GM23248 (cell line): ENCODE results near the gene LMF1. TPM values are rescaled to one million over a fixed set of nuclear protein-coding genes. Genes with fewer than 3 reads are reported as not detected.

Experiments
- DNase-seq: peaks from one replicate; pipeline ENCODE4 v3.0.0-alpha.2; 2015
- H2AFZ ChIP-seq: fragments of 200-600 bp; sonication (generic); 2 replicates; pipeline ENCODE4 v1.6.1; 2016; ENCODE audit warnings: antibody characterized with exemption
- H3F3A ChIP-seq: fragments of 200-600 bp; sonication (generic); 2 replicates; pipeline ENCODE4 v1.6.1; 2016; ENCODE audit warnings: mild to moderate bottlenecking, antibody characterized with exemption, mixed run types; ENCODE audit not compliant: insufficient read depth
- H3K27ac ChIP-seq: fragments of 200-600 bp; sonication (generic); 2 replicates; pipeline ENCODE4 v1.5.1; 2016; ENCODE audit warnings: mild to moderate bottlenecking
- H3K27me3 ChIP-seq: fragments of 200-600 bp; sonication (generic); replicated peaks from 2 replicates; pipeline ENCODE4 v1.6.1; 2016; ENCODE audit warnings: mild to moderate bottlenecking; ENCODE audit not compliant: insufficient read depth
- H3K36me3 ChIP-seq: fragments of 200-600 bp; sonication (generic); 2 replicates; pipeline ENCODE4 v1.6.1; 2016; ENCODE audit warnings: low read depth, mild to moderate bottlenecking
- H3K4me1 ChIP-seq: fragments of 200-600 bp; sonication (generic); 2 replicates; pipeline ENCODE4 v1.6.1; 2016; ENCODE audit warnings: mild to moderate bottlenecking; ENCODE audit not compliant: insufficient read depth
- H3K4me2 ChIP-seq: fragments of 200-600 bp; sonication (generic); one replicate; pipeline ENCODE4 v1.6.1; 2016; ENCODE audit warnings: mild to moderate bottlenecking; ENCODE audit not compliant: unreplicated experiment
- H3K4me3 ChIP-seq: fragments of 200-600 bp; sonication (generic); 2 replicates; pipeline ENCODE4 v1.5.1; 2016; ENCODE audit warnings: mild to moderate bottlenecking
- H3K79me2 ChIP-seq: fragments of 200-600 bp; sonication (generic); 2 replicates; pipeline ENCODE4 v1.6.1; 2016; ENCODE audit warnings: mild to moderate bottlenecking; ENCODE audit not compliant: insufficient read depth
- H3K9ac ChIP-seq: fragments of 200-600 bp; sonication (generic); 2 replicates; pipeline ENCODE4 v1.6.1; 2016; ENCODE audit warnings: mild to moderate bottlenecking
- H3K9me2 ChIP-seq: fragments of 200-600 bp; sonication (generic); 2 replicates; pipeline ENCODE4 v1.6.1; 2016; ENCODE audit warnings: mixed run types, mild to moderate bottlenecking, moderate library complexity; ENCODE audit not compliant: insufficient read depth
- H3K9me3 ChIP-seq: fragments of 200-600 bp; sonication (generic); one replicate; pipeline ENCODE4 v1.6.1; 2017; ENCODE audit warnings: low read depth
- H4K20me1 ChIP-seq: fragments of 200-600 bp; sonication (generic); 2 replicates; pipeline ENCODE4 v1.6.0; 2016; ENCODE audit not compliant: insufficient read depth
- EZH2 ChIP-seq: fragments of 200-600 bp; sonication (generic); IDR thresholded peaks from 2 replicates; pipeline ENCODE4 v1.6.1; 2018; ENCODE audit warnings: antibody characterized with exemption, mild to moderate bottlenecking; ENCODE audit not compliant: insufficient read depth, poor library complexity, severe bottlenecking
- EZH2phosphoT487 ChIP-seq: fragments of 200-600 bp; sonication (generic); IDR thresholded peaks from 2 replicates; pipeline ENCODE4 v1.6.1; 2018; ENCODE audit warnings: antibody characterized with exemption, moderate library complexity, mild to moderate bottlenecking, low read depth; ENCODE audit not compliant: insufficient read depth
- WGBS, 2 experiments: methylation state at CpG; one replicate each; pipeline ENCODE4 v1.1.6; 2015 to 2017; ENCODE audit warnings: low lambda C conversion rate in 2 of 2, low coverage in 1 of 2; ENCODE audit errors: missing lambda C conversion rate in 2 of 2; 5-methylcytosine and 5-hydroxymethylcytosine counted together
- in situ Hi-C: fragments of 300-500 bp; cut with MboI; formaldehyde crosslinking; loops from 2 replicates; pipeline ENCODE4 v1.15.0; 2020
- polyA plus RNA-seq: library from polyadenylated mRNA; unstranded; fragments of >200 nt; fragmentation: Nextera tagmentation; extraction: Ambion mirVana; gene quantifications from 2 replicates; pipeline ENCODE4 v1.2.1, GENCODE V29; 2016
- total RNA-seq: library from RNA; depleted of rRNA; stranded (reverse); fragments of >200 nt; shearing (Covaris generic); gene quantifications from 2 replicates; pipeline ENCODE4 v1.2.3, GENCODE V29; 2014

LMF1 gene
- total and polyA plus RNA-seq, 2 experiments from 2014 or later = 23.1 to 53.0 TPM

- H3K4me1 ChIP-seq = peaks cover 8% of the 10 kb centered on the region; the same call in 1 of the 2 replicates
- no peak overlapping the region for H3K9ac ChIP-seq
- H3K9me2 ChIP-seq = no peaks in the 10 kb centered on the region
- no peak overlapping the region for H3K4me3 ChIP-seq
- no peak overlapping the region for H3K4me2 ChIP-seq
- H3K27ac ChIP-seq = no peak overlapping the region
- no peaks in the 10 kb centered on the region for H4K20me1 ChIP-seq
- H3K79me2 ChIP-seq = no peaks in the 10 kb centered on the region
- H3F3A ChIP-seq = no peaks in the 10 kb centered on the region
- H3K36me3 ChIP-seq = no peaks in the 10 kb centered on the region
- H3K9me3 ChIP-seq = no peaks in the 10 kb centered on the region
- in situ Hi-C loops = no loop called here
- no peak overlapping the region for H2AFZ ChIP-seq
- H3K27me3 ChIP-seq = peaks cover 10% of the 10 kb centered on the region; the same call in 1 of the 2 replicates
- TF ChIP-seq EZH2 = no peak
- no peak for DNase-seq
- 46% methylated on average over 11 of the region's 11 CpGs for WGBS, 2 experiments
These were observed 34.5 kb upstream of the LMF1 start for GRCh38 chr16:1005286-1005685.

- no peak overlapping the region for H3K9ac ChIP-seq
- H3K79me2 ChIP-seq = no peaks in the 10 kb centered on the region
- peaks cover 18% of the 10 kb centered on the region for H3K27me3 ChIP-seq
- no peak overlapping the region for H2AFZ ChIP-seq
- no peaks in the 10 kb centered on the region for H3K9me3 ChIP-seq
- no peaks in the 10 kb centered on the region for H3K9me2 ChIP-seq
- in situ Hi-C loops = no loop called here
- peaks cover 8% of the 10 kb centered on the region; the same call in 1 of the 2 replicates for H3K4me1 ChIP-seq
- peak; percentile 50 for DNase-seq
- H3F3A ChIP-seq = no peaks in the 10 kb centered on the region
- 75% methylated on average over 38 to 39 of the region's 41 CpGs for WGBS, 2 experiments
- H3K27ac ChIP-seq = no peak overlapping the region
- H3K4me2 ChIP-seq = no peak overlapping the region
- H3K4me3 ChIP-seq = no peak overlapping the region
- no peak for TF ChIP-seq EZH2phosphoT487
- TF ChIP-seq EZH2 = no peak
- no peaks in the 10 kb centered on the region for H3K36me3 ChIP-seq
- no peaks in the 10 kb centered on the region for H4K20me1 ChIP-seq
These were observed 32.9 kb upstream of the LMF1 start for GRCh38 chr16:1003391-1004347.

DNA sequence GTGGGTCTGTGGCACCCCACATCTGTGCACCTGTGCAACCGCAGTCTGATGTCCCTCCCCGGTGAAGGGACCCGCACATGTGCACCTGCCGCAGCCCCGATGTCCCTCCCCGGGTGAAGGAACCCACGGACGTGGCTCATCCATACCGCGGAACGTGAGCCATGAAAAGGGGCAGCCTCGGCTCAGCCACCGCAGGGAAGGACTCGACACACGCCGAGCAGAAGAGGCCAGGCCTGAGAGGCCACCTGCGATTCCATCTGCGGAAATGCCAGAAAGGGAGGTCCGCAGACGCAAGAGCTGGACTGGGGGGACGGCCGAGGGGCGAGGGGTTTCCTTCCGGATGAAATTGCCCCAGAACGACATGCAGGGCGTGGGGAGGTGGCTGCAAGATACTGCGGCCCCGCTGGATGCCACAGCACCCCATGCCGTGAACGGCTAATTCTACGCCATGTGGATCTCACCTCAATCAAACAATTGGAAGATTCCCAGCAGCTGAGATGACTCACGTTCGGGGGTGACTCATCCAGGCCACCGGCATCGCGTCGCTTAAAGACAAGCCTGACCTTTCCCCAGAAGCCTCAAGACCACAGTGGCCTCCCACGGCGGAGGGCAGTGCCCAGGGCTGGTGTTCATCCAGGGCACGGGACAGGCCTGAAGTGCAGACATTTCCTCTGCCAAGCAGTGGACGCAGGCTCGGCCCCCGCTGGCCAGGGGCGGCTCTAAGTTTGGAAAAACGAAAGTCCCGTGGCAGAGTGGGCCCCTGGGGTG is 31.8 kb upstream of the LMF1 start:
- H3K9ac ChIP-seq = no peak overlapping the region
- peaks cover 8% of the 10 kb centered on the region; the same call in 1 of the 2 replicates for H3K4me1 ChIP-seq
- no peak overlapping the region for H3K4me2 ChIP-seq
- H3K9me3 ChIP-seq = no peaks in the 10 kb centered on the region
- H3K36me3 ChIP-seq = no peaks in the 10 kb centered on the region
- in situ Hi-C loops = no loop called here
- TF ChIP-seq EZH2 (no peak), EZH2phosphoT487 (no peak)
- no peak overlapping the region for H3K4me3 ChIP-seq
- peaks cover 17% of the 10 kb centered on the region for H3K27me3 ChIP-seq
- no peak overlapping the region for H3K27ac ChIP-seq
- no peaks in the 10 kb centered on the region for H3K79me2 ChIP-seq
- H4K20me1 ChIP-seq = no peaks in the 10 kb centered on the region
- WGBS, 2 experiments = 57 to 61% methylated on average over 42 to 46 of the region's 46 CpGs
- H3K9me2 ChIP-seq = no peaks in the 10 kb centered on the region
- H3F3A ChIP-seq = no peaks in the 10 kb centered on the region
- DNase-seq = peak; percentile 86
- H2AFZ ChIP-seq = no peak overlapping the region

DNA sequence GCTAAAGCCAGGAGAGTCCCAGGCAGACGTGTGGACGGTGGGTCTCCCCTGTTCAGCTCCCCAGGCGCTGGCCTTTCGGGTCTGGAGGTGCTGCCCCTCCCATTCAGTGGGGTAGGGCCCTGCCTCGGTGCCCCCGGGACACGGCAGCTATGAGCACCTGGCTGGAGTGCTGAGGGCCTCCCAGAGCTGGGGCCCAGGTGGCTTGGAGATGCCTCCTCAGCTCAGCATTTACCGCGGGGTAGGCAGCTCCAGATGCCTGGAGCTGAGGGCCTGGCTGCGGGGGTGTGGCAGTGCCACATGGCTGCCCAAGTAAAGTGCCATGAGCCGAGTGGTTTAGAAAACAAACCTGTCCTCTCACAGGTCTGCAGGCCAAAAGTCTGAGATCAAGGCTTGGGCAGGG is 30.3 kb upstream of the LMF1 start:
- TF ChIP-seq EZH2phosphoT487 = no peak
- no peak for TF ChIP-seq EZH2
- no peak overlapping the region for H2AFZ ChIP-seq
- H3K9me3 ChIP-seq = no peaks in the 10 kb centered on the region
- H4K20me1 ChIP-seq = no peaks in the 10 kb centered on the region
- WGBS, 2 experiments = 82 to 84% methylated on average over 11 of the region's 11 CpGs
- no peaks in the 10 kb centered on the region for H3F3A ChIP-seq
- peaks cover 8% of the 10 kb centered on the region; the same call in 1 of the 2 replicates for H3K4me1 ChIP-seq
- no peak overlapping the region for H3K4me3 ChIP-seq
- no peaks in the 10 kb centered on the region for H3K9me2 ChIP-seq
- no peaks in the 10 kb centered on the region for H3K36me3 ChIP-seq
- H3K27ac ChIP-seq = no peak overlapping the region
- no peaks in the 10 kb centered on the region for H3K79me2 ChIP-seq
- peaks cover 18% of the 10 kb centered on the region for H3K27me3 ChIP-seq
- in situ Hi-C loops = no loop called here
- H3K4me2 ChIP-seq = no peak overlapping the region
- no peak overlapping the region for H3K9ac ChIP-seq
- no peak for DNase-seq
